Transverse colon (tissue), 4 donors: ENCODE data around the gene PALS2. TPM values are rescaled to one million over a fixed set of nuclear protein-coding genes. Genes with fewer than 3 reads are reported as not detected.

Experiments
- DNase-seq: peaks from one replicate; pipeline ENCODE4 v3.0.0-alpha.2; 2019
- H3K27ac ChIP-seq, 4 donors: fragments of 200-600 bp; sonication (generic); 2 replicates each; pipeline ENCODE4 v1.5.1; 2016 to 2018; ENCODE audit warnings: inconsistent platforms in 4 of 4
- H3K27me3 ChIP-seq: fragments of 200-600 bp; sonication (generic); 2 replicates; pipeline ENCODE4 v1.5.1; 2017; ENCODE audit warnings: inconsistent platforms
- H3K36me3 ChIP-seq, 4 donors: fragments of 200-600 bp; sonication (generic); 2 replicates each; pipeline ENCODE4 v1.5.1; 2017 to 2019; ENCODE audit warnings: inconsistent platforms in 4 of 4
- H3K4me1 ChIP-seq, 4 donors: fragments of 200-600 bp; sonication (generic); 2 replicates each; pipeline ENCODE4 v1.5.1; 2017 to 2020; ENCODE audit warnings: inconsistent platforms in 4 of 4
- H3K4me3 ChIP-seq, 4 donors: fragments of 200-600 bp; sonication (generic); 1 replicate in 1 of 4; 2 replicates in 3 of 4; pipeline versions ENCODE4 v1.5.1 to v1.6.1; 2017 to 2019; ENCODE audit warnings: inconsistent platforms in 4 of 4
- H3K9me3 ChIP-seq, 2 donors: fragments of 200-600 bp; sonication (generic); 2 replicates each; pipeline ENCODE4 v1.5.1; 2017 to 2019; ENCODE audit warnings: inconsistent platforms in 2 of 2
- CTCF ChIP-seq, 5 experiments: fragments of 200-600 bp in 3 of 5; fragments of 450-650 bp in 2 of 5; sonication (generic) in 3 of 5; IDR thresholded peaks; 1 replicate in 2 of 5; 2 replicates in 3 of 5; pipeline ENCODE4 v1.5.1; 2016 to 2017; ENCODE audit warnings: antibody characterized with exemption in 5 of 5, inconsistent platforms in 3 of 5, mild to moderate bottlenecking in 2 of 5, moderate library complexity in 1 of 5
- EP300 ChIP-seq: sonication (generic); formaldehyde crosslinking; IDR thresholded peaks from one replicate; pipeline ENCODE4 v1.6.1; 2017; ENCODE audit warnings: antibody characterized with exemption, low read depth
- POLR2A ChIP-seq: fragments of 450-650 bp; IDR thresholded peaks from one replicate; pipeline ENCODE4 v1.6.1; 2016; ENCODE audit warnings: antibody characterized with exemption, mild to moderate bottlenecking, moderate library complexity
- POLR2AphosphoS5 ChIP-seq, 3 donors: sonication (generic); formaldehyde crosslinking; IDR thresholded peaks; one replicate each; pipeline ENCODE4 v1.6.1; 2016; ENCODE audit warnings: antibody characterized with exemption in 3 of 3
- WGBS, 2 donors: methylation state at CpG; one replicate each; pipeline ENCODE4 v1.1.5; 2018; ENCODE audit warnings: low coverage in 1 of 2; 5-methylcytosine and 5-hydroxymethylcytosine counted together
- in situ Hi-C, 4 donors: fragments of 200-750 bp; cut with MboI; loops; one replicate each; pipeline versions ENCODE4 v1.15.0 to v1.15.1; 2017; ENCODE audit warnings: low sequenced_read_pairs in 3 of 4, low pct_ligation_motif_present in 1 of 4, low pct_unique_long_range_greater_than_20kb in 1 of 4
- intact Hi-C: fragments of 100-400 bp; cut with DNase I; formaldehyde crosslinking; loops from one replicate; pipeline ENCODE4 v1.15.1; 2023; ENCODE audit warnings: low total_unique reads
- total RNA-seq, 4 donors: library from RNA; depleted of rRNA; stranded (reverse); fragments of >200 nt; gene quantifications; one replicate each; pipeline ENCODE4 v1.1.0, GENCODE V29; 2016

Gene PALS2
- total RNA-seq, 4 donors from 2014 or later = 0.60 to 6.4 (median 4.9) TPM

- H3K4me3 ChIP-seq = no peak overlapping the region
- intact Hi-C loops = no loop called here
- peaks cover 0 to 5% (median 2%) of the 10 kb centered on the region in 4 donors for H3K4me1 ChIP-seq
- no peaks in the 10 kb centered on the region for H3K36me3 ChIP-seq
- TF ChIP-seq CTCF (IDR thresholded peaks at IDR 0.05) = no peak
- TF ChIP-seq EP300 = no peak
- no peak for TF ChIP-seq POLR2A
- TF ChIP-seq POLR2AphosphoS5 (IDR thresholded peaks at IDR 0.05) = no peak
- no peak overlapping the region for H3K27ac ChIP-seq
- in situ Hi-C loops = no loop called here
- DNase-seq = no peak
- no peaks in the 10 kb centered on the region for H3K27me3 ChIP-seq
- H3K9me3 ChIP-seq = peaks cover 0 to 3% of the 10 kb centered on the region in 2 donors
Observed at GRCh38 chr7:24602860-24603456, 29.7 kb downstream of the PALS2 start.

- H3K9me3 ChIP-seq = peaks cover 0 to 3% of the 10 kb centered on the region in 2 donors
- in situ Hi-C loops = no loop called here
- H3K36me3 ChIP-seq = no peaks in the 10 kb centered on the region
- H3K4me1 ChIP-seq = peaks cover 0 to 5% (median 2%) of the 10 kb centered on the region in 4 donors
- no peak overlapping the region for H3K27ac ChIP-seq
- TF ChIP-seq POLR2A (no peak), POLR2AphosphoS5 (IDR thresholded peaks at IDR 0.05) (no peak)
- DNase-seq = no peak
- WGBS, 2 donors = 68 to 78% methylated on average over 2 to 3 of the region's 3 CpGs
- no peak overlapping the region for H3K4me3 ChIP-seq
- no peaks in the 10 kb centered on the region for H3K27me3 ChIP-seq
- intact Hi-C loops = no loop called here
Observed at GRCh38 chr7:24604630-24605029, 31.4 kb downstream of the PALS2 start.

GRCh38 chr7:24608504-24608903 lies 35.3 kb downstream of the PALS2 start:
- no peak overlapping the region for H3K4me3 ChIP-seq
- no peaks in the 10 kb centered on the region for H3K27me3 ChIP-seq
- peaks cover 0 to 5% (median 2%) of the 10 kb centered on the region in 4 donors for H3K4me1 ChIP-seq
- intact Hi-C loops = no loop called here
- no peaks in the 10 kb centered on the region for H3K9me3 ChIP-seq
- H3K27ac ChIP-seq = no peak overlapping the region
- no peaks in the 10 kb centered on the region for H3K36me3 ChIP-seq
- no peak for DNase-seq
- in situ Hi-C loops = no loop called here
- no peak for TF ChIP-seq POLR2A
- TF ChIP-seq EP300 = no peak
- TF ChIP-seq CTCF (IDR thresholded peaks at IDR 0.05) = no peak
- TF ChIP-seq POLR2AphosphoS5 (IDR thresholded peaks at IDR 0.05) = no peak

GRCh38 chr7:24609059-24609458 lies 35.8 kb downstream of the PALS2 start:
- intact Hi-C loops = no loop called here
- DNase-seq = no peak
- Histone ChIP-seq H3K27ac (no peak overlapping the region), H3K36me3 (no peaks in the 10 kb centered on the region), H3K9me3 (no peaks in the 10 kb centered on the region), H3K27me3 (no peaks in the 10 kb centered on the region), H3K4me1 (peaks cover 0 to 5% (median 2%) of the 10 kb centered on the region in 4 donors), H3K4me3 (no peak overlapping the region)
- TF ChIP-seq EP300 (no peak), POLR2AphosphoS5 (IDR thresholded peaks at IDR 0.05) (no peak), CTCF (IDR thresholded peaks at IDR 0.05) (no peak), POLR2A (no peak)
- 73 to 75% methylated on average over 1 to 2 of the region's 2 CpGs for WGBS, 2 donors
- in situ Hi-C loops = no loop called here

GRCh38 chr7:24609570-24609969 lies 36.3 kb downstream of the PALS2 start:
- Histone ChIP-seq H3K27me3 (no peaks in the 10 kb centered on the region), H3K36me3 (no peaks in the 10 kb centered on the region), H3K9me3 (no peaks in the 10 kb centered on the region), H3K27ac (no peak overlapping the region), H3K4me3 (no peak overlapping the region), H3K4me1 (peaks cover 0 to 5% (median 2%) of the 10 kb centered on the region in 4 donors)
- intact Hi-C loops (no loop called here), in situ Hi-C loops (no loop called here)
- no peak for TF ChIP-seq CTCF (IDR thresholded peaks at IDR 0.05)
- TF ChIP-seq EP300 = no peak
- no peak for TF ChIP-seq POLR2A
- no peak for TF ChIP-seq POLR2AphosphoS5 (IDR thresholded peaks at IDR 0.05)
- DNase-seq = no peak
- 84 to 100% methylated on average over 2 of the region's 2 CpGs for WGBS, 2 donors
